AG04449 (cell line): ENCODE data around the gene WHAMM.
A peak's percentile ranks its signal among the peaks of the same experiment; 100 is the strongest.

Source experiments
- CTCF ChIA-PET: fragments of 350-600 bp; formaldehyde crosslinking; extraction: SDS; loops from one replicate; lab custom pipeline; 2021; ENCODE audit warnings: antibody characterized with exemption; lab: Yijun Ruan, JAX
- POLR2A ChIA-PET: fragments of 400-600, 350-600 bp; formaldehyde crosslinking; extraction: SDS; loops from one replicate; lab custom pipeline; 2020; ENCODE audit warnings: antibody characterized with exemption, inconsistent platforms; lab: Yijun Ruan, JAX
- DNase-seq: peaks from one replicate; pipeline ENCODE4 v3.0.0-alpha.2; 2010; ENCODE audit warnings: low read depth, low spot score
- H3K4me3 ChIP-seq: 2 replicates; pipeline ENCODE4 v1.5.1; 2011; ENCODE audit warnings: low read depth, mild to moderate bottlenecking, control low read depth, low read length
- TF ChIP-seq, protein P1 (sequence below): IDR thresholded peaks from one replicate; pipeline ENCODE4 v1.5.1; 2011; ENCODE audit warnings: mild to moderate bottlenecking, moderate library complexity, low read length, control low read depth, inconsistent platforms; ENCODE audit not compliant: insufficient read depth; ENCODE audit errors: missing control alignments

Gene WHAMM

DNA sequence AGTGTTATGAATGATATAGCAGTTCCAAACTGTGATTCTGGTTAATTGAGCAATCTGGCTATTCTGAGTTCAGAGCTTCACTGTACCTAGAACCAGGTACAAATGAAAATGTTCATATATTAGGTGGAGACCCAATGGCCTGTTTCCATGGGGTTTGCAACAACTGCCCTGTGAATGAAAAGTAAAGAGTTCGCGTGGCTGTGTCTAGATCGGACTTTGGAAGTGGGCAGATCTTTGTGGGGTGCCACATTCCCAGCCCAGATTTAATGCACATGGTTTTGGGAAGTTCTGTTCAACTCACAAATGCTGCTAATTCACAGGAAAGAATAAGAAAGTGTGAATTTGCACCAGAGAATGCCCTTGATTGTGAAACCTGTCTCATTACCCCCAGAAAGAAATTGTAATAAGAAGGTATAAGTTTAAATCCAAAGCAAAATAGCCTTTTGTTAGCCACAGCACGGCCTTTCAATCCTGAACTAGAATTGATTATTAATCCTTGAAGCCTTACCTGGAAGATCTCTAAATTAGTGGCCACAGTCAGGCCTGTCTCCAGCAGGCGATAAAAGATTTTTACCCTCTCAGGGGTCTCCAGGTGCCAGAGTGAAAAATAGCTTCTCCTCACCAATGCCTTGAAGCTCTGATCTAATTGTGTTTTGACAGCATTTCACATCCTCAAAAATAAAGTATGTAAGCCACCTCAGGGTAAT is 22.6 kb downstream of the WHAMM start:
- H3K4me3 ChIP-seq: no peak overlapping the region
- DNase-seq: no peak
- POLR2A ChIA-PET: interaction anchor here (1.1 to 1.2 kb wide), 4 partner anchors 20 to 292 kb away, joined by 3 to 4 read pairs (median 4); partner anchors contain the start of genes RAMAC and RPS17
- TF ChIP-seq, protein P1, sequence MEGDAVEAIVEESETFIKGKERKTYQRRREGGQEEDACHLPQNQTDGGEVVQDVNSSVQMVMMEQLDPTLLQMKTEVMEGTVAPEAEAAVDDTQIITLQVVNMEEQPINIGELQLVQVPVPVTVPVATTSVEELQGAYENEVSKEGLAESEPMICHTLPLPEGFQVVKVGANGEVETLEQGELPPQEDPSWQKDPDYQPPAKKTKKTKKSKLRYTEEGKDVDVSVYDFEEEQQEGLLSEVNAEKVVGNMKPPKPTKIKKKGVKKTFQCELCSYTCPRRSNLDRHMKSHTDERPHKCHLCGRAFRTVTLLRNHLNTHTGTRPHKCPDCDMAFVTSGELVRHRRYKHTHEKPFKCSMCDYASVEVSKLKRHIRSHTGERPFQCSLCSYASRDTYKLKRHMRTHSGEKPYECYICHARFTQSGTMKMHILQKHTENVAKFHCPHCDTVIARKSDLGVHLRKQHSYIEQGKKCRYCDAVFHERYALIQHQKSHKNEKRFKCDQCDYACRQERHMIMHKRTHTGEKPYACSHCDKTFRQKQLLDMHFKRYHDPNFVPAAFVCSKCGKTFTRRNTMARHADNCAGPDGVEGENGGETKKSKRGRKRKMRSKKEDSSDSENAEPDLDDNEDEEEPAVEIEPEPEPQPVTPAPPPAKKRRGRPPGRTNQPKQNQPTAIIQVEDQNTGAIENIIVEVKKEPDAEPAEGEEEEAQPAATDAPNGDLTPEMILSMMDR: no peak
- CTCF ChIA-PET: interaction anchor here (0.7 to 1.4 kb wide), 4 partner anchors 18 to 179 kb away, joined by 3 to 7 read pairs (median 4); partner anchors contain the start of gene C15orf40

DNA sequence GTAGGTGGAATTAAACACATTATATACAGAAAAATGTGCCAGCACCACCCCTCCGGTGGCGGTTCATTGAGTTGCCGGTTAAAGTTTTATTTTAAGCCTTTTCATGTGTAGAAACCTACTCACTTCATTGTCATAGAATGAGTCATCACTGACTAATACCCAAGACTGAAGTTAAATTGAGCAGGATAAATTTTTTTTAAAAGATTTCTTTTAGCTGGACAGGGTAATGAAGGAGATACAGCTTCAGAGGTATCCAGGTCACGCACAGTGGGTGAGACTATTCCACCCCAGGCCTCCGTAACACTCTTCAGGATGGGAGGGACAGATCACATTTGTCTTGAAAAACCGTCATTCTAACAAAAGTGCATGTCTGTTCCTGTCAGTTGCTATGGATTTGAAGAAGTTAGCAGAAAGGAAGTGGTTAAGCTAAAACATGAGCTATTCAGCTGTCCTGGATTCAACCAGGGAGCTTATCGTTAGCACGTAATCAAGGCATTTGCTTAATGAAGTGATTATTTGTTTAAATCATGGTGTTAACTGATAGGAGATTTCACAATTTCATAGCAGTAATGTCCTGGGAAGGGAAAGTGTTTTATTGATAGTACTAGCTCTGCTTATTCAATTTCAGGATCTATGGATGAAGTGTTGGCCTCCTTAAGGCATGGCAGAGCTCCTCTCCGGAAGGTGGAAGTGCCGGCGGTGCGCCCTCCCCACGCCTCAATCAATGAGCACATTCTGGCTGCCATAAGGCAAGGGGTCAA is 23.4 kb downstream of the WHAMM start:
- peak; percentile 53 for DNase-seq
- ChIA-PET CTCF (interaction anchor here (0.7 to 1.4 kb wide), 4 partner anchors 18 to 178 kb away, joined by 3 to 7 read pairs (median 4); partner anchors contain the start of gene C15orf40), POLR2A (interaction anchor here (1.1 to 1.2 kb wide), 4 partner anchors 19 to 292 kb away, joined by 3 to 4 read pairs (median 4); partner anchors contain the start of genes RAMAC and RPS17)
- TF ChIP-seq, protein P1: no peak
- H3K4me3 ChIP-seq: no peak overlapping the region

DNA sequence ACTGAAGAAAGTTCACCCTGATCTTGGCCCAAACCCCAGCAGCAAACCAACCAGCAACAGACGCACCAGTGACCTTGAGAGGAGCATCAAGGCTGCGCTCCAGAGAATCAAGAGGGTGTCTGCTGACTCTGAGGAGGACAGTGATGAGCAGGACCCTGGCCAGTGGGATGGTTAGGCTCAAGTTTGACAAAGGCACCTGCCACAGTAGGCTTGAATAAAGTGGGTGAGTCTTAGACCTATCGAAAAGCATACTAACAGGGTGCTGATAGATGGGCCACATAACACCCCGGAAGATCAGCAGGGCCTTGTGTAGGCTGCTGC is 23.9 kb downstream of the WHAMM start:
- ChIA-PET CTCF (interaction anchor here (1.0 to 1.4 kb wide), 2 partner anchors 167 to 178 kb away, joined by 3 to 7 read pairs; partner anchors contain the start of gene C15orf40), POLR2A (interaction anchor here (1.2 kb wide), 2 partner anchors 83 to 293 kb away, joined by 3 to 4 read pairs; partner anchors contain the start of gene RPS17)
- DNase-seq: no peak
- TF ChIP-seq, protein P1: no peak
- H3K4me3 ChIP-seq: no peak overlapping the region

DNA sequence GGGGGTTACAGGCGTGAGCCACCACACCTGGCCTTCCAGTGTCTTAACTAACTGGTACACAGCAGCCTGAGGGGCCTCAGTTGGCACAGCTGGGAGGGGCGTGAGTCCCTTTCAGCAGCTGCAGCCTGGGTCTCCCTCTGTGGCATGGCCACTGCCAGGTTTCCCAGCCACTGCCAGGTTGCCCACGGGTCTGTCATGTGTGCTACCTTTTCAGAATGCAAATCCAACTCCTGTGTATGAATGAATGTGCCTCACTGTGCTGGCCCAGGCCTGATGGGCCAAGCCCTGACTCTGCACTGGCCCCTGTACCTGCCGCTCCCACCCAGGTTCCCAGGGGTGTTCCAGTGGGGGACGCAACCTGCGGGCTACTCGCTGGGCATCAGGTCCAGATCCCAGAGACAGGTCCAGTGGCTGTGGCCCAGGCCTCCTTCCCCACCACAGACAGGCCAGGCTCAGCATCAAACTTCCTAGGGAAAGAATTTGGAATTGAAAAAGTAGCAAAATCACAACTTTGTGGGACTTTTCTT is 26.0 kb downstream of the WHAMM start:
- H3K4me3 ChIP-seq: no peak overlapping the region
- TF ChIP-seq, protein P1: no peak
- ChIA-PET POLR2A (no interaction called here), CTCF (interaction anchor here (1.9 kb wide), 1 partner anchor 14 kb away, joined by 5 read pairs; no protein-coding TSS in a partner anchor)
- no peak for DNase-seq

DNA sequence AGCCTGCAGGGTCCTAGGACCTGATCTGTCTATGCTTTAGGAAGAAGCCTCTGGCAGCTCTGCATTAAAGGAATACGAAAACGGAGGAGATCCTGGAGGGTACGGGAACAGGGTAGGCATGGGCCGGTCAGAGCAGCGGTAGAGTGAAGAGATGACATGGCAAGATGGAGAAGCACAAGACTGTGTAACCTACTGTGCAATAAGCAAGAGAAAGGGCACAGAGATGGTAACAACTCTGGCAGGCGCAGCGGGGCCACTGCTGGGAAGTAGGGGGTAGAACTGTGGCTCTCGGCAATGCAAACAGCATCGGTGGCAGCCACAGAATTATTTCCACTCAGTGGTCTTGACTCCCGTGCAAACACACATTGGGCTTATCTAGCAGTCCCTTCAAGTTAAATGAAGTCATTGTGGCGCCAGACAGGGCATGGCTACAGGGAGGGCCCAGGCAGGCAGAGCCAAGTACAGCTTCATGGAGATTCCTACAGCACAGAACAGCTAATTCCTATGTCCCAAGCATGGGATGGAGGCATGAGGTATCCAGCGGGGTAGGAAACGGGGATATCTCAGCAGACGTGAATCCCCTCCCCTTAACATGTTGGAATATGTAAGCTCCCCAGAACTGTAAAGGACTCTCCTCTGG is 28.8 kb downstream of the WHAMM start:
- no peak for DNase-seq
- ChIA-PET POLR2A (no interaction called here), CTCF (interaction anchor here (2.4 kb wide), 1 partner anchor 12 kb away, joined by 10 read pairs; no protein-coding TSS in a partner anchor)
- TF ChIP-seq, protein P1: no peak
- H3K4me3 ChIP-seq: no peak overlapping the region
